22Rv1 (cell line): ENCODE measurements around the gene MAVS.

Experiments
- H3K27ac ChIP-seq: fragments of 450-650 bp; 2 replicates; pipeline ENCODE4 v1.5.1; 2017
- ZFX ChIP-seq: fragments of 450-650 bp; IDR thresholded peaks from 2 replicates; pipeline ENCODE4 v1.6.1; 2017; ENCODE audit warnings: antibody characterized with exemption, borderline replicate concordance
- TF ChIP-seq, protein P1 (sequence below): fragments of 450-650 bp; IDR thresholded peaks from 2 replicates; pipeline ENCODE4 v1.5.1; 2017; ENCODE audit warnings: mild to moderate bottlenecking

Gene MAVS

DNA sequence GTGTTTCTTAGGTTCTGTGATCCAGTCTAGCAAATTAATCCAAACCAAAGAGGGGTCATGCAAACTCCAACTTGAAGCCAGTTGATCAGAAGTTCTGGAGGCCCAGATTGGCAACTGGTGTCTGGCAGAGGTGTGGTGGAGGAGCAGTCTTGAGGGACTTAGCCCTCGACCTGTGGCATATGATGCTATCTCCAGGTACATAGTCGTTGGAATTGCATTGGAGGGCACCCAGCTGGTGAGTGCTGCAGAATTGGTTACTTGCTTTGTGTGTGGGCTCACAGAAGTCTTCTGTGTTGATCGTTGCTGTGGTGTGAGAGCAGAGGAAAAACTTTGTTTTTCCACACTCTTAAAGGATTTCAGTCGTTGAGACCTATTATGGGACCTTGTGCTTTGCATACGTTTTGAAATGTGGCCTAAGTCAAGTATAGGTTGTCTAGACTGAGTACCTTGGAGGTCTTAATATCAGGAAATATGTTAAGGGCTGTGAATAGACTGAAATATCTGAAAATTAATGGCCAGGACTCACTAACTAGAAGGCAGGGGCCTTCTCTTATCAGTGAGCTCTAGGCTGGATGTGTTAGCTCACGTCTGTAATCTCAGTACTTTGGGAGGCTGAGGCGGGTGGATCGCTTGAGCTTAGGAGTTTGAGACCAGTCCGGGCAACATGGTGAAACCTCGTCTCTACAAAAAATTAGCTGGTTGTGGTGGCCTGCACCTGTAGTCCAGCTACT, 50.4 kb downstream of the MAVS start:
- 0 out of 2 replicates have a peak overlapping the region, but pooled peaks have one; percentile 7 for H3K27ac ChIP-seq
- no peak for TF ChIP-seq ZFX
- TF ChIP-seq, protein P1, sequence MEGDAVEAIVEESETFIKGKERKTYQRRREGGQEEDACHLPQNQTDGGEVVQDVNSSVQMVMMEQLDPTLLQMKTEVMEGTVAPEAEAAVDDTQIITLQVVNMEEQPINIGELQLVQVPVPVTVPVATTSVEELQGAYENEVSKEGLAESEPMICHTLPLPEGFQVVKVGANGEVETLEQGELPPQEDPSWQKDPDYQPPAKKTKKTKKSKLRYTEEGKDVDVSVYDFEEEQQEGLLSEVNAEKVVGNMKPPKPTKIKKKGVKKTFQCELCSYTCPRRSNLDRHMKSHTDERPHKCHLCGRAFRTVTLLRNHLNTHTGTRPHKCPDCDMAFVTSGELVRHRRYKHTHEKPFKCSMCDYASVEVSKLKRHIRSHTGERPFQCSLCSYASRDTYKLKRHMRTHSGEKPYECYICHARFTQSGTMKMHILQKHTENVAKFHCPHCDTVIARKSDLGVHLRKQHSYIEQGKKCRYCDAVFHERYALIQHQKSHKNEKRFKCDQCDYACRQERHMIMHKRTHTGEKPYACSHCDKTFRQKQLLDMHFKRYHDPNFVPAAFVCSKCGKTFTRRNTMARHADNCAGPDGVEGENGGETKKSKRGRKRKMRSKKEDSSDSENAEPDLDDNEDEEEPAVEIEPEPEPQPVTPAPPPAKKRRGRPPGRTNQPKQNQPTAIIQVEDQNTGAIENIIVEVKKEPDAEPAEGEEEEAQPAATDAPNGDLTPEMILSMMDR: no peak

DNA sequence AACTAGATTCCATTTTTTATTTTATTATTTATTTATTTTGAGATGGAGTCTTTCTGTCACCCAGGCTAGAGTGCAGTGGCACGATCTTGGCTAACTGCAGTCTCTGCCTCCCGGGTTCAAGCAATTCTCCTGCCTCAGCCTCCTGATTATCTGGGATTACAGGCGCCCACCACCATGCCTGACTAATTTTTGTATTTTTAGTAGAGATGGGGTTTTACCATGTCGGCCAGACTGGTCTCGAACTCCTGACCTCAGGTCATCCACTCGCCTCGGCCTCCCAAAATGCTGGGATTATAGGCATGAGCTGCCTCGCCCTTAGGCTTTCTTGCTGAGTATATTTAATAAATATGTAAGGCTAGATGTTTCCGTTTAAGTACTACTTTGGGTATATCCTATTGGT, 51.5 kb downstream of the MAVS start:
- peak overlapping the region; percentile 26 for H3K27ac ChIP-seq

DNA sequence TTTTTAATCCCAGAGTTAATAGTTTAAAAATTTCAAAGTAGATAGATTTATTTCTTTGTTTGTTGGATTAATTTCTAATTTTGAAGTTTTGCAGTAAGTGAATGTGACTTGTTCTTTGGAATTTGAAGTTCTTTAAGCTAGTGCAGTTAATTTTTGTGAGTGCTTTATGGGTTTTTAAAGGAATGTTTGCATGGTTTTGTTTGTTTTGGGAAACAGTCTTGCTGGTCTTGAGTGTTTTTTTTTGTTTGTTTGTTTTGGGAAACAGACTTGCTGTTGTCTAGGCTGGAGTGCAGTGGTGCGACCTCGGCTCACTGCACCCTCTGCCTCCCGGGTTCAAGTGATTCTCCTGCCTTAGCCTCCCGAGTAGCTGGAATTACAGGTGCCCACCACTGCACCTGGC, 52.0 kb downstream of the MAVS start:
- peak overlapping the region; percentile 26 for H3K27ac ChIP-seq
- TF ChIP-seq ZFX: no peak
- TF ChIP-seq, protein P1: no peak

DNA sequence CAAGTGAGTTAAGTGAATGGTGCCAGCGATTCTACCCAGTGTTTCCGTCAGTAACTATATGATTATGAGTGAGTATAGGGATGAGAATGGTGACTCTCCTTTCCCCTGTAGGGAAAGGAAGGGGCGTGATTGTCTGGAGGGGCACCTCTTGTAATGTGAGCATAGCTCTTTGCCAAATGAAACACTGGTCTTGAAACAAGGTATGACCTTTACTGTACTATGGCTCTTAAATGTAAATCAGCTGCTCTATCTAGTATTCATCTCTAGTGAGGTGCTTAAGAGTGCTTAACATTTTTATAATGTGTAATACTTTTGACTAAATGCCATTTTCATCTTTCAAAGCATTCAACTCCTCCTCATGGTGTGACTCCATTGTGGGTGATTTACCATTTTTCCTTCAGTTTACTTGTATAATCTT, 53.6 kb downstream of the MAVS start:
- H3K27ac ChIP-seq: no peak overlapping the region
- no peak for TF ChIP-seq ZFX
- TF ChIP-seq, protein P1: no peak

DNA sequence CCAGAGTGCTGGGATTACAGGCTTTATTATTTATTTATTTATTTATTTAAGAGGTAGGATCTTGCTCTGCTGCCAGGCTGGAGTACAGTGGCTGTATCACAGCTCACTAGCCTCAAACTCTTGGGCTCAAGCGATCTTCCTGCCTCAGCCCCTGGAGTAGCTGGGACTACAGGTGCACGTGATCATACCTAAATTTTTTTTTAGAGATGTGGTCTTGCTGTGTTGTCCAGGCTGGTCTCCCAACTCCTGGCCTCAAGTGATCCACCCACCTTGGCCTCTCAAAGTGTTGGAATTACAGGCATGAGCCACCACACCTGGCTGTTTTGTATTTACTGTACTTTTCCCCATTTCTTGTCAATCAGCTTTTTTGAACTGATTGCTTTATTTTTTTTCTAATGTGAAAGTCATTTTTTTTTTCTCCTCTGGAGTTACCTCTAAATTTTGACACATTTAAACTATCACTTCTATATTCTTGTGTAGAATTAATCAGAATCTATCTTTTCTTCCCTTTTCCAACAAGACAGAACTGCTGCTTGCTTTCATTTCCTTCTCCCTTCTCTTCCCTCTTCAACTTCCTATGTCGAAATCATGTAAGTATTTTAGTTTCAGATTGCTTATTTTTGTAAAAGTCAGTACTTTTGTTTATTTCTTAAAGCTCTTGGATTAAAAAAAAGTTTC, 54.5 kb downstream of the MAVS start:
- no peak overlapping the region for H3K27ac ChIP-seq
- TF ChIP-seq, protein P1: no peak
- TF ChIP-seq ZFX: no peak

DNA sequence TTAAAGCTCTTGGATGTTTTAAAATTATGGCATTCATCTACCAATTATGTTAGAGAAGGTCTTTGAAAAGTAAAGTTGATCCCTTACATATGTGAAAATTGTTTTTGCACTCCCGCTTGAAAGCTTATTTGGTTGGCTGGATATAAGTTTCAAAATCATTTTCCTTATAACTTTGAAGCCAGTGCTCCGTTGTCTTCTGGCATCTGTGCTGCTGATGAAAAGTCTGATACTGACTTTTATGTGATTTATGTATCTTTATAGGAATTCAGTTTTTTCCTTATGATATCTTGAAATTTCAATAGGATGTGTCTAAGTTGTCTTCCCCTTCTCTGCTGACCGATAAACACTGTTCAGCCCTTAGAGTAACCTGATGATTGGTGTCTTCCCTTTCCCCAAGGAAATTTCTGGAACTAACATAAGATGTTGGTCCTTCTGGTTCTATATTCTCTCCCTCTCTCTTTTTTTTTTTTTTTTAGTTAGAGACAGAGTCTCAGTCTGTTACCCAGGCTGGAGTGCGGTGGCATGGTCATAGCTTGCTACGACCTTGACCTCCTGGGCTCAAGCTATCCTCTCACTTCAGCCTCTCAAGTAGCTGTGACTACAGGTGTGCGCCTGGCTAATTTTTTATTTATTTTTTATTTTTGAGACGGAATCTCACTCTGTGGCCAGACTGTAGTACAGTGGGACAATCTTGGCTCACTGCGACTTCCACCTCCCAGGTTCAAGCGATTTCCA, 55.2 kb downstream of the MAVS start:
- H3K27ac ChIP-seq: no peak overlapping the region
- no peak for TF ChIP-seq ZFX
- TF ChIP-seq, protein P1: no peak

DNA sequence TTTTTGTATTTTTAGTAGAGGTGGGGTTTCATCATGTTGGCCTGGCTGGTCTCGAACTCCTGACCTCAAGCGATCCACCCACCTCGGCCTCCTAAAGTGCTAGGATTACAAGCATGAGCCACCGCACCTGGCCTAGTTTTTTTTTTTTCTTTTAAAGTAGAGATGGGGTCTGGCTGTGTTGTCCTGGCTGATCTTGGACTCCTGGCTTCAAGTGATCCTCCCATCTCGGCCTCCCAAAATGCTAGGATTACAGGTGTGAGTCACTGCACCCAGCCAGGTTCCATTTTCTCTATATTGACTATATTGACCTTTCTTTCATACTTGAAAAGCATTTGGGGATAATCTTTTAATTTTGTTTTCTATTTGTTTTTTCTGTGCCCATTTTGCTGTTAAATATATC, 55.8 kb downstream of the MAVS start:
- no peak for TF ChIP-seq ZFX
- TF ChIP-seq, protein P1: no peak
- no peak overlapping the region for H3K27ac ChIP-seq
